Activated CD8-positive, alpha-beta T cell treated with anti-CD3 and anti-CD28 coated beads for 36 hours (primary cell): ENCODE data around the gene DMPK. TPM values are rescaled to one million over a fixed set of nuclear protein-coding genes. Genes with fewer than 3 reads are reported as not detected.
A peak's percentile ranks its signal among the peaks of the same experiment; 100 is the strongest.
"Not testable (repeated sequence)": the region's sequence is repeated elsewhere in the genome, so short reads cannot be mapped to it uniquely, and the experiment has no call there.

Experiments
- ATAC-seq: fragments of 200-7000 bp; cut with Tn5 transposase; one replicate; pipeline ENCODE4 v1.10.0; 2021; ENCODE audit warnings: mild to moderate bottlenecking, moderate library complexity
- CTCF ChIA-PET: fragments of 350-600 bp; sonication (Branson Sonifier 250); formaldehyde crosslinking; loops from one replicate; lab custom pipeline; 2021; ENCODE audit warnings: antibody characterized with exemption; lab: Charles Lee
- POLR2A ChIA-PET: fragments of 350-600 bp; sonication (Branson Sonifier 250); formaldehyde crosslinking; loops from one replicate; lab custom pipeline; 2021; ENCODE audit warnings: antibody characterized with exemption; lab: Charles Lee
- DNase-seq: peaks from one replicate; pipeline ENCODE4 v3.0.0-alpha.2; 2020
- H3K27ac Mint-ChIP-seq: one replicate; pipeline ENCODE4 v1.8.0; 2021; ENCODE audit warnings: mild to moderate bottlenecking, mixed read lengths
- H3K27me3 Mint-ChIP-seq: one replicate; pipeline ENCODE4 v1.8.0; 2021; ENCODE audit warnings: mixed read lengths
- H3K36me3 Mint-ChIP-seq: one replicate; pipeline ENCODE4 v1.8.0; 2021; ENCODE audit warnings: low read depth, mixed read lengths
- H3K4me1 Mint-ChIP-seq: one replicate; pipeline ENCODE4 v1.8.0; 2021; ENCODE audit warnings: low read depth, mixed read lengths
- H3K4me3 Mint-ChIP-seq: one replicate; pipeline ENCODE4 v1.8.0; 2021; ENCODE audit warnings: mild to moderate bottlenecking, moderate library complexity, mixed read lengths
- H3K9me3 Mint-ChIP-seq: one replicate; pipeline ENCODE4 v1.8.0; 2021; ENCODE audit warnings: mixed read lengths
- CTCF ChIP-seq: fragments of 200-600 bp; IDR thresholded peaks from one replicate; pipeline ENCODE4 v1.8.0; 2022; ENCODE audit warnings: antibody characterized with exemption, mild to moderate bottlenecking
- intact Hi-C: fragments of 100-400 bp; cut with micrococcal nuclease; formaldehyde crosslinking; loops from one replicate; pipeline ENCODE4 v1.10.0; 2022
- total RNA-seq, 2 experiments: library from RNA; stranded (reverse); gene quantifications; one replicate each; pipeline ENCODE4 v1.2.3, GENCODE V29; 2021

DMPK gene
- total RNA-seq, 2 experiments from 2014 or later: 5.8 to 8.0 TPM

GRCh38 chr19:45801603-45802175 is 19.4 kb upstream of the DMPK start:
- DNase-seq (no peak), ATAC-seq (no peak)
- Mint-ChIP-seq H3K36me3 (no peaks in the 10 kb centered on the region), H3K9me3 (no peaks in the 10 kb centered on the region), H3K4me3 (no peak overlapping the region), H3K27ac (no peak overlapping the region), H3K4me1 (peaks cover 6% of the 10 kb centered on the region), H3K27me3 (peaks cover 12% of the 10 kb centered on the region)
- CTCF ChIA-PET: interaction anchor here (1.0 to 5.1 kb wide), 3 partner anchors 9 to 29 kb away, joined by 3 to 124 read pairs (median 37); partner anchors contain the start of genes DMWD and SIX5
- no peak for TF ChIP-seq CTCF
- intact Hi-C loops: no loop called here
- POLR2A ChIA-PET: interaction anchor here (1.8 to 4.7 kb wide), 2 partner anchors 11 to 33 kb away, joined by 4 to 27 read pairs; partner anchors contain the start of gene SIX5

- no peaks in the 10 kb centered on the region for H3K9me3 Mint-ChIP-seq
- no peak overlapping the region for H3K27ac Mint-ChIP-seq
- ATAC-seq: no peak
- DNase-seq: no peak
- H3K27me3 Mint-ChIP-seq: peaks cover 23% of the 10 kb centered on the region
- H3K36me3 Mint-ChIP-seq: no peaks in the 10 kb centered on the region
- H3K4me1 Mint-ChIP-seq: peaks cover 6% of the 10 kb centered on the region
- intact Hi-C loops: no loop called here
- POLR2A ChIA-PET: interaction anchor here (0.6 to 4.7 kb wide), 6 partner anchors 13 to 72 kb away, joined by 3 to 27 read pairs (median 4); partner anchors contain the start of gene SIX5
- CTCF ChIA-PET: interaction anchor here (1.1 to 5.1 kb wide), 16 partner anchors 9 to 120 kb away, joined by 3 to 124 read pairs (median 6); partner anchors contain the start of genes DMPK, FOXA3 and SIX5
- no peak for TF ChIP-seq CTCF
- H3K4me3 Mint-ChIP-seq: no peak overlapping the region
Measured at GRCh38 chr19:45800070-45800553, 17.8 kb upstream of the DMPK start.

GRCh38 chr19:45799541-45799940 is 17.3 kb upstream of the DMPK start:
- ChIA-PET CTCF (interaction anchor here (0.6 to 5.1 kb wide), 30 partner anchors 8 to 229 kb away, joined by 3 to 124 read pairs (median 4); partner anchors contain the start of genes DMPK, FOXA3, QPCTL and RSPH6A), POLR2A (interaction anchor here (0.6 to 4.7 kb wide), 7 partner anchors 15 to 722 kb away, joined by 3 to 27 read pairs (median 3); partner anchors contain the start of gene SIX5)
- intact Hi-C loops: loop anchor here (2.0 kb wide), 1 partner anchor 29 kb away; no protein-coding TSS in a partner anchor
- H3K27me3 Mint-ChIP-seq: peaks cover 29% of the 10 kb centered on the region
- H3K4me1 Mint-ChIP-seq, H3K27ac Mint-ChIP-seq, DNase-seq, H3K36me3 Mint-ChIP-seq, H3K4me3 Mint-ChIP-seq, ATAC-seq, H3K9me3 Mint-ChIP-seq: not testable (repeated sequence)

GRCh38 chr19:45798995-45799517 is 16.8 kb upstream of the DMPK start:
- ATAC-seq (peak; percentile 91), DNase-seq (peak; percentile 69)
- intact Hi-C loops: loop anchor here (2.0 kb wide), 1 partner anchor 28 kb away; no protein-coding TSS in a partner anchor
- Mint-ChIP-seq H3K27me3 (peaks cover 30% of the 10 kb centered on the region), H3K36me3 (no peaks in the 10 kb centered on the region), H3K4me3 (no peak overlapping the region), H3K9me3 (no peaks in the 10 kb centered on the region), H3K27ac (no peak overlapping the region), H3K4me1 (peaks cover 6% of the 10 kb centered on the region)
- peak; percentile 89 for TF ChIP-seq CTCF
- POLR2A ChIA-PET: interaction anchor here (0.7 to 4.7 kb wide), 7 partner anchors 15 to 1123 kb away, joined by 3 to 27 read pairs (median 3); partner anchors contain the start of gene SIX5
- CTCF ChIA-PET: interaction anchor here (0.6 to 5.1 kb wide), 31 partner anchors 8 to 1335 kb away, joined by 3 to 124 read pairs (median 4); partner anchors contain the start of genes DMPK, FOXA3, QPCTL and RSPH6A

- H3K27ac Mint-ChIP-seq: no peak overlapping the region
- DNase-seq (no peak), ATAC-seq (no peak)
- TF ChIP-seq CTCF: no peak
- H3K27me3 Mint-ChIP-seq: peaks cover 33% of the 10 kb centered on the region
- POLR2A ChIA-PET: no interaction called here
- CTCF ChIA-PET: interaction anchor here (0.6 to 3.4 kb wide), 4 partner anchors 10 to 25 kb away, joined by 3 to 18 read pairs (median 6); partner anchors contain the start of gene SIX5
- peaks cover 8% of the 10 kb centered on the region for H3K36me3 Mint-ChIP-seq
- H3K4me1 Mint-ChIP-seq: peaks cover 34% of the 10 kb centered on the region
- intact Hi-C loops: no loop called here
- no peaks in the 10 kb centered on the region for H3K9me3 Mint-ChIP-seq
- H3K4me3 Mint-ChIP-seq: no peak overlapping the region
Measured at GRCh38 chr19:45794627-45795026, 12.3 kb upstream of the DMPK start.
